Sigmoid colon (tissue), 7 donors: Measurements from ENCODE around the gene GLRA1. TPM values are rescaled to one million over a fixed set of nuclear protein-coding genes. Genes with fewer than 3 reads are reported as not detected.
A peak's percentile ranks its signal among the peaks of the same experiment; 100 is the strongest.

Experiments
- DNase-seq: peaks from one replicate; pipeline ENCODE4 v3.0.0-alpha.2; 2019
- H3K27ac ChIP-seq, 4 donors: fragments of 200-600 bp; sonication (generic); one replicate each; pipeline ENCODE4 v1.5.1; 2016 to 2019; ENCODE audit warnings: mild to moderate bottlenecking in 1 of 4
- H3K27me3 ChIP-seq, 3 donors: fragments of 200-600 bp; sonication (generic); one replicate each; pipeline ENCODE4 v1.5.1; 2019; ENCODE audit warnings: mild to moderate bottlenecking in 1 of 3
- H3K36me3 ChIP-seq, 4 donors: fragments of 200-600 bp; sonication (generic); one replicate each; pipeline ENCODE4 v1.5.1; 2016 to 2019
- H3K4me1 ChIP-seq, 4 donors: fragments of 200-600 bp; sonication (generic); one replicate each; pipeline ENCODE4 v1.5.1; 2017 to 2019
- H3K4me3 ChIP-seq, 4 donors: fragments of 200-600 bp; sonication (generic); one replicate each; pipeline ENCODE4 v1.5.1; 2017 to 2019; ENCODE audit warnings: mild to moderate bottlenecking in 2 of 4, moderate library complexity in 1 of 4
- H3K9me3 ChIP-seq, 4 donors: fragments of 200-600 bp in 3 of 4; sonication (generic) in 3 of 4; one replicate each; pipeline versions ENCODE4 v1.5.1 to v1.6.1; 2013 to 2019
- CTCF ChIP-seq, 4 experiments: fragments of 450-650 bp in 3 of 4; fragments of 200-600 bp in 1 of 4; IDR thresholded peaks; one replicate each; pipeline ENCODE4 v1.5.1; 2016 to 2019; ENCODE audit warnings: antibody characterized with exemption in 4 of 4, mild to moderate bottlenecking in 3 of 4, moderate library complexity in 2 of 4
- EP300 ChIP-seq, 4 donors: sonication (generic); formaldehyde crosslinking; IDR thresholded peaks; one replicate each; pipeline ENCODE4 v1.6.1; 2017; ENCODE audit warnings: antibody characterized with exemption in 4 of 4
- POLR2A ChIP-seq, 2 donors: fragments of 450-650 bp; IDR thresholded peaks; one replicate each; pipeline ENCODE4 v1.6.1; 2016; ENCODE audit warnings: antibody characterized with exemption in 2 of 2, mild to moderate bottlenecking in 2 of 2, moderate library complexity in 2 of 2
- POLR2AphosphoS5 ChIP-seq, 4 donors: sonication (generic); formaldehyde crosslinking; IDR thresholded peaks; one replicate each; pipeline ENCODE4 v1.6.1; 2017; ENCODE audit warnings: antibody characterized with exemption in 4 of 4
- WGBS, 2 donors: extraction: QIAGEN DNeasy Blood & Tissue Kit; methylation state at CpG; one replicate each; pipeline ENCODE4 v1.1.7; 2013; 5-methylcytosine and 5-hydroxymethylcytosine counted together
- intact Hi-C: fragments of 100-400 bp; cut with DNase I; formaldehyde crosslinking; loops from one replicate; pipeline ENCODE4 v1.15.1; 2023
- polyA plus RNA-seq, 3 donors: library from polyadenylated mRNA; stranded (reverse); fragments of 200-250 nt; gene quantifications; one replicate each; pipeline ENCODE4 v1.2.3, GENCODE V29; 2013
- total RNA-seq, 4 donors: library from RNA; depleted of rRNA; stranded (reverse); fragments of >200 nt; gene quantifications; one replicate each; pipeline ENCODE4 v1.1.0, GENCODE V29; 2016
- donor health status: healthy with polysubstance abuse.
- donor health status: Bipolar disorder and iron deficiency.
- donor health status: healthy.

The GLRA1 gene
- total and polyA plus RNA-seq, 7 donors, result not detected

DNA sequence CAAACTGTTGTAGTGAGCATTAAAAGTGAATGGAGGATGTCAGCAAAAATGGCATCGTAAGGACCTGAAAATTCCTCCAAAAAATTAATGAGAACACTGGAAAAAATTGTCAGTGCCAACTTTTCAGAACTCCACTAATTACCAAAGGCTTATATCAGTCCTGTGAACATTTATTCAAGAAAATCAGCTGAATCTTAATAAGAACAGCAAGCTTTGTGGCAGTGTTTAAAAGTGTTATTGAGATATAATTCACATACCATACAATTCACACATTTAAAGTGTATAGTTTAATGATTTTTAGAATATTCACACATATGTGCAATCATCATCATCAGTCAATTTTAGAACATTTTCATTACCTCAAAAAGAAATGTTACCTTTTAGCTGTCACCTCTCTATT, 95.3 kb downstream of the GLRA1 start:
- Histone ChIP-seq H3K9me3 (peaks cover 0 to 5% (median 2%) of the 10 kb centered on the region in 4 donors), H3K4me3 (no peak overlapping the region), H3K27ac (no peak overlapping the region), H3K4me1 (no peaks in the 10 kb centered on the region), H3K27me3 (no peaks in the 10 kb centered on the region), H3K36me3 (no peaks in the 10 kb centered on the region)
- 96 to 100% methylated on average over 1 of the region's 1 CpG for WGBS, 2 donors
- intact Hi-C loops, result loop anchor here (5.0 to 10.0 kb wide), 2 partner anchors 313 to 685 kb away; no protein-coding TSS in a partner anchor
- TF ChIP-seq CTCF (IDR thresholded peaks at IDR 0.05) (no peak), EP300 (IDR thresholded peaks at IDR 0.05) (no peak), POLR2A (IDR thresholded peaks at IDR 0.05) (no peak), POLR2AphosphoS5 (IDR thresholded peaks at IDR 0.05) (no peak)
- no peak for DNase-seq

- H3K4me3 ChIP-seq, result no peak overlapping the region
- H3K27ac ChIP-seq, result no peak overlapping the region
- no peak for TF ChIP-seq POLR2AphosphoS5 (IDR thresholded peaks at IDR 0.05)
- no peak for TF ChIP-seq POLR2A (IDR thresholded peaks at IDR 0.05)
- no peak for TF ChIP-seq EP300 (IDR thresholded peaks at IDR 0.05)
- TF ChIP-seq CTCF (IDR thresholded peaks at IDR 0.05), result peak; percentile 6 to 75 (median 67)
- no peaks in the 10 kb centered on the region for H3K27me3 ChIP-seq
- peak; percentile 72 for DNase-seq
- intact Hi-C loops, result loop anchor here (5.0 to 10.0 kb wide), 2 partner anchors 317 to 689 kb away; no protein-coding TSS in a partner anchor
- WGBS, 2 donors, result 29 to 43% methylated on average over 1 of the region's 1 CpG
- no peaks in the 10 kb centered on the region for H3K9me3 ChIP-seq
- H3K4me1 ChIP-seq, result peaks cover 0 to 7% (median 7%) of the 10 kb centered on the region in 4 donors
- no peaks in the 10 kb centered on the region for H3K36me3 ChIP-seq
Observed at GRCh38 chr5:151825445-151825844, 99.2 kb downstream of the GLRA1 start.

- TF ChIP-seq POLR2A (IDR thresholded peaks at IDR 0.05) (no peak), POLR2AphosphoS5 (IDR thresholded peaks at IDR 0.05) (no peak), EP300 (IDR thresholded peaks at IDR 0.05) (no peak), CTCF (IDR thresholded peaks at IDR 0.05) (no peak)
- DNase-seq, result no peak
- Histone ChIP-seq H3K4me1 (peaks cover 0 to 15% (median 13%) of the 10 kb centered on the region in 4 donors), H3K27ac (no peak overlapping the region), H3K36me3 (no peaks in the 10 kb centered on the region), H3K27me3 (no peaks in the 10 kb centered on the region), H3K4me3 (no peak overlapping the region), H3K9me3 (no peaks in the 10 kb centered on the region)
- intact Hi-C loops, result loop anchor here (10.0 kb wide), 1 partner anchor 693 kb away; no protein-coding TSS in a partner anchor
- WGBS, 2 donors, result 96 to 99% methylated on average over 4 of the region's 4 CpGs
Observed at GRCh38 chr5:151822141-151822540, 102.5 kb downstream of the GLRA1 start.

GRCh38 chr5:151820903-151821302, 103.7 kb downstream of the GLRA1 start:
- intact Hi-C loops, result loop anchor here (10.0 kb wide), 1 partner anchor 694 kb away; no protein-coding TSS in a partner anchor
- WGBS, 2 donors, result 17 to 67% methylated on average over 1 of the region's 1 CpG

More at GRCh38 chr5:151820903-151821302, 103.7 kb downstream of the GLRA1 start:
- H3K4me3 ChIP-seq, result no peak overlapping the region
- no peak for DNase-seq
- TF ChIP-seq EP300 (IDR thresholded peaks at IDR 0.05), result no peak
- TF ChIP-seq CTCF (IDR thresholded peaks at IDR 0.05), result no peak
- no peak for TF ChIP-seq POLR2A (IDR thresholded peaks at IDR 0.05)
- no peak for TF ChIP-seq POLR2AphosphoS5 (IDR thresholded peaks at IDR 0.05)
- H3K27ac ChIP-seq, result no peak overlapping the region
- H3K36me3 ChIP-seq, result no peaks in the 10 kb centered on the region
- H3K9me3 ChIP-seq, result no peaks in the 10 kb centered on the region
- H3K4me1 ChIP-seq, result peaks cover 0 to 15% (median 13%) of the 10 kb centered on the region in 4 donors
- H3K27me3 ChIP-seq, result no peaks in the 10 kb centered on the region
